Thyroid gland (tissue), 4 donors: Measurements from ENCODE around the gene VWA3A. TPM values are rescaled to one million over a fixed set of nuclear protein-coding genes. Genes with fewer than 3 reads are reported as not detected.

Experiments
- DNase-seq, 2 donors: peaks; one replicate each; pipeline ENCODE4 v3.0.0-alpha.2; 2019
- H3K27ac ChIP-seq, 3 donors: fragments of 200-600 bp; sonication (generic); 1 replicate in 2 of 3; 2 replicates in 1 of 3; pipeline ENCODE4 v1.5.1; 2016 to 2019; ENCODE audit warnings: mild to moderate bottlenecking in 1 of 3, moderate library complexity in 1 of 3
- H3K27me3 ChIP-seq: fragments of 200-600 bp; sonication (generic); one replicate; pipeline ENCODE4 v1.5.1; 2019
- H3K36me3 ChIP-seq, 2 donors: fragments of 200-600 bp; sonication (generic); one replicate each; pipeline ENCODE4 v1.5.1; 2016 to 2019
- H3K4me1 ChIP-seq, 2 donors: fragments of 200-600 bp; sonication (generic); one replicate each; pipeline ENCODE4 v1.5.1; 2017 to 2019
- H3K4me3 ChIP-seq, 3 donors: fragments of 200-600 bp; sonication (generic); replicated peaks in 1 of 3; 1 replicate in 2 of 3; 2 replicates in 1 of 3; pipeline ENCODE4 v1.5.1; 2016; ENCODE audit warnings: mild to moderate bottlenecking in 1 of 3
- H3K9me3 ChIP-seq: fragments of 200-600 bp; sonication (generic); one replicate; pipeline ENCODE4 v1.5.1; 2017
- CTCF ChIP-seq, 6 experiments: fragments of 200-600 bp in 3 of 6; fragments of 450-650 bp in 3 of 6; sonication (generic) in 3 of 6; IDR thresholded peaks; one replicate each; pipeline ENCODE4 v1.5.1; 2016 to 2019; ENCODE audit warnings: antibody characterized with exemption in 6 of 6, mild to moderate bottlenecking in 2 of 6, inconsistent platforms in 1 of 6, moderate library complexity in 1 of 6
- POLR2A ChIP-seq, 2 donors: fragments of 450-650 bp; IDR thresholded peaks; one replicate each; pipeline ENCODE4 v1.6.1; 2017; ENCODE audit warnings: antibody characterized with exemption in 2 of 2, mild to moderate bottlenecking in 2 of 2, moderate library complexity in 1 of 2
- WGBS, 2 donors: methylation state at CpG; one replicate each; pipeline ENCODE4 v1.1.5; 2017; 5-methylcytosine and 5-hydroxymethylcytosine counted together
- intact Hi-C: fragments of 100-400 bp; cut with DNase I; formaldehyde crosslinking; loops from one replicate; pipeline ENCODE4 v1.15.1; 2023
- total RNA-seq, 4 donors: library from RNA; depleted of rRNA; stranded (reverse); fragments of >200 nt; gene quantifications; one replicate each; pipeline ENCODE4 v1.2.3, GENCODE V29; 2016

VWA3A gene
- total RNA-seq, 4 donors from 2014 or later: 0.56 TPM; not detected in 3

DNA sequence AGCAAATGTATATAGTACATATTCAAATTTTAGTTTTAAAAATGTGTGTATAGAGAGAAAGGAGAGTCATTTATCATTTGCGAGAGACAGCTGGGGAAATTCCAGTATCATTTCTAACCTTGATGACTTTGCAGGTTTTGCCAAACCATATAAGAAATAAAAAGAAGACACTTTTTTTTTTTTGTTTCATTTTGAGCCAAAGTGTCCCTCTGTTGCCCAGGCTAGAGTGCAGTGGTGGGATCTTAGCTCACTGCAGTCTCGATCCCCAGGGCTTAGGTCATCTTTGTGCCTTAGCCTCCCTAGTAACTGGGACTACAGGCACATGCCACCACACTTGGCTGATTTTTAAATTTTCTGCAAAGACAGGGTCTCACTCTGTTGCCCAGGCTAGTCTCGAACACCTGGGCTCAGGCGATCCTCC is 38.4 kb upstream of the VWA3A start:
- WGBS, 2 donors: 91 to 93% methylated on average over 4 of the region's 4 CpGs
- Histone ChIP-seq H3K27ac (no peak overlapping the region), H3K27me3 (no peaks in the 10 kb centered on the region), H3K9me3 (no peaks in the 10 kb centered on the region), H3K4me3 (no peak overlapping the region), H3K36me3 (no peaks in the 10 kb centered on the region), H3K4me1 (peaks cover 0 to 6% of the 10 kb centered on the region in 2 donors)
- no peak for TF ChIP-seq POLR2A (IDR thresholded peaks at IDR 0.05)
- TF ChIP-seq CTCF (IDR thresholded peaks at IDR 0.05): no peak
- DNase-seq: no peak
- intact Hi-C loops: no loop called here

DNA sequence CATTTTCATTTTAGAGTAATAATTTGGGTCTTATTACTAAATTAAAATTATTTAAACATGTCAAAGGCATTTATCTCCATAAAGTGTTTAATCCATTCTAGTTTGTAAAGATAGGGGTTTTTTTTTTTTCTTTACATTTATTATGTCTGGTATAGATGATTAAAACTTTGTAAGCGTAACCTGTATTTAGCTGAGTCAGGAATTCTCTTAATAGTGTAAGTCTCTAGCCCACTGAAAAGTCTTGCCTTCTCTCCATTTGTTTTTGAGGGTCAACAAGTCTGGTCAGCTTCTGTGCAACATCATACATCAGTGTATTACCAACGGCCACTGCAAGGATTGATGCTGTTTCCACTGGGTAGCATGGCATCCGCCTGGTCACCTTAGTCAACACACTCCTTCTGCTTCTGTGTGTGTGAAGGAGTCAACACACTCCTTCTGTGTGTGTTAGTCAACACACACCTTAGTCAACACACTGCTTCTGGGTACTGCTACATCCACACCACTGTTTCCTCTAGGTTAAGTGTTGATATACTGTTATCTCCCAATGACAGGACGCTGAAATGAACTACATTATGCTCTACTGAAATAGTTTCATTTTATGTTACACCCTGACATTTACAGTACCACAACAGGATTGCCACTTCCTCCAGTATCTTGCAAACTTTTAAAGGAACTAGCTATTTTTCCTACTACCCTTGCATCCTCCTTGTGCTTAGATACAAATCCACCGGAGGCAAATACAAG is 37.3 kb upstream of the VWA3A start:
- TF ChIP-seq POLR2A (IDR thresholded peaks at IDR 0.05): no peak
- no peak for TF ChIP-seq CTCF (IDR thresholded peaks at IDR 0.05)
- no peaks in the 10 kb centered on the region for H3K27me3 ChIP-seq
- no peak for DNase-seq
- H3K27ac ChIP-seq: no peak overlapping the region
- no peaks in the 10 kb centered on the region for H3K9me3 ChIP-seq
- intact Hi-C loops: no loop called here
- H3K4me3 ChIP-seq: no peak overlapping the region
- H3K36me3 ChIP-seq: no peaks in the 10 kb centered on the region
- 93 to 95% methylated on average over 5 of the region's 5 CpGs for WGBS, 2 donors
- peaks cover 0 to 3% of the 10 kb centered on the region in 2 donors for H3K4me1 ChIP-seq

- no peak for DNase-seq
- H3K36me3 ChIP-seq: no peaks in the 10 kb centered on the region
- H3K9me3 ChIP-seq: no peaks in the 10 kb centered on the region
- TF ChIP-seq CTCF (IDR thresholded peaks at IDR 0.05) (peak in 1 of 6 experiments; percentile 5), POLR2A (IDR thresholded peaks at IDR 0.05) (no peak)
- WGBS, 2 donors: 75 to 77% methylated on average over 5 of the region's 5 CpGs
- no peak overlapping the region for H3K4me3 ChIP-seq
- no peak overlapping the region for H3K27ac ChIP-seq
- H3K4me1 ChIP-seq: no peaks in the 10 kb centered on the region
- H3K27me3 ChIP-seq: no peaks in the 10 kb centered on the region
- intact Hi-C loops: no loop called here
These were observed 36.5 kb upstream of the VWA3A start for GRCh38 chr16:22055881-22056280.

GRCh38 chr16:22063888-22064467 is 28.4 kb upstream of the VWA3A start:
- H3K27me3 ChIP-seq: no peaks in the 10 kb centered on the region
- intact Hi-C loops: no loop called here
- WGBS, 2 donors: 73 to 79% methylated on average over 1 of the region's 1 CpG
- no peaks in the 10 kb centered on the region for H3K9me3 ChIP-seq
- no peak for TF ChIP-seq POLR2A (IDR thresholded peaks at IDR 0.05)
- TF ChIP-seq CTCF (IDR thresholded peaks at IDR 0.05): no peak
- H3K36me3 ChIP-seq: no peaks in the 10 kb centered on the region
- no peak for DNase-seq
- H3K4me1 ChIP-seq: no peaks in the 10 kb centered on the region
- no peak overlapping the region for H3K4me3 ChIP-seq
- H3K27ac ChIP-seq: no peak overlapping the region

GRCh38 chr16:22065252-22065651 is 27.1 kb upstream of the VWA3A start:
- intact Hi-C loops: no loop called here
- DNase-seq: no peak
- no peak for TF ChIP-seq POLR2A (IDR thresholded peaks at IDR 0.05)
- no peak for TF ChIP-seq CTCF (IDR thresholded peaks at IDR 0.05)
- Histone ChIP-seq H3K27ac (no peak overlapping the region), H3K9me3 (no peaks in the 10 kb centered on the region), H3K27me3 (no peaks in the 10 kb centered on the region), H3K4me3 (no peak overlapping the region), H3K36me3 (no peaks in the 10 kb centered on the region), H3K4me1 (peaks cover 3% of the 10 kb centered on the region in 2 donors)
- WGBS, 2 donors: 90 to 93% methylated on average over 1 of the region's 1 CpG
